Non-pigmented ciliary epithelial cell (primary cell): Measurements from ENCODE around the gene GNG13.

Experiments used
- DNase-seq: peaks from one replicate; pipeline ENCODE4 v3.0.0-alpha.2; 2010; ENCODE audit warnings: low read depth

Gene GNG13

GRCh38 chr16:813204-813915 is 12.8 kb upstream of the GNG13 start:
- DNase-seq: no peak

GRCh38 chr16:808085-808386 is 7.5 kb upstream of the GNG13 start:
- no peak for DNase-seq

- peak; percentile 42 for DNase-seq
These were observed 7.0 kb upstream of the GNG13 start for GRCh38 chr16:807347-808084.

GRCh38 chr16:805474-805873 is 4.9 kb upstream of the GNG13 start:
- no peak for DNase-seq

- DNase-seq: no peak
These were observed 3.9 kb upstream of the GNG13 start for GRCh38 chr16:804193-805048.

GRCh38 chr16:803754-804080 is 3.2 kb upstream of the GNG13 start:
- DNase-seq: no peak

GRCh38 chr16:802914-803753 is 2.6 kb upstream of the GNG13 start:
- no peak for DNase-seq

- DNase-seq: no peak
These were observed 1.9 kb upstream of the GNG13 start for GRCh38 chr16:802461-802860.

- no peak for DNase-seq
These were observed 1.2 kb upstream of the GNG13 start for GRCh38 chr16:801584-802363.

- DNase-seq: no peak
These were observed 439 bp upstream of the GNG13 start for GRCh38 chr16:800834-801511.

- DNase-seq: no peak
These were observed 1.2 kb downstream of the GNG13 start for GRCh38 chr16:799111-799947.

- no peak for DNase-seq
These were observed 1.9 kb downstream of the GNG13 start for GRCh38 chr16:798666-799065.

- DNase-seq: no peak
These were observed 2.8 kb downstream of the GNG13 start for GRCh38 chr16:797686-798085.

- no peak for DNase-seq
These were observed 3.5 kb downstream of the GNG13 start for GRCh38 chr16:797120-797420.

- no peak for DNase-seq
These were observed 4.0 kb downstream of the GNG13 start for GRCh38 chr16:796296-797119.

GRCh38 chr16:795580-796229 is 4.8 kb downstream of the GNG13 start:
- no peak for DNase-seq

GRCh38 chr16:794853-795466 is 5.6 kb downstream of the GNG13 start:
- DNase-seq: no peak
